GM12873 (cell line): ENCODE results near the gene KIF6.
A peak's percentile ranks its signal among the peaks of the same experiment; 100 is the strongest.

Source experiments
- TF ChIP-seq, protein P1 (sequence below): IDR thresholded peaks from 2 replicates; pipeline ENCODE4 v1.5.1; 2012; ENCODE audit warnings: low read depth, mild to moderate bottlenecking, moderate library complexity, low read length, control low read depth; ENCODE audit not compliant: insufficient read depth; ENCODE audit errors: missing control alignments

The KIF6 gene

GRCh38 chr6:39353698-39354315 lies 371.4 kb downstream of the KIF6 start:
- TF ChIP-seq, protein P1, sequence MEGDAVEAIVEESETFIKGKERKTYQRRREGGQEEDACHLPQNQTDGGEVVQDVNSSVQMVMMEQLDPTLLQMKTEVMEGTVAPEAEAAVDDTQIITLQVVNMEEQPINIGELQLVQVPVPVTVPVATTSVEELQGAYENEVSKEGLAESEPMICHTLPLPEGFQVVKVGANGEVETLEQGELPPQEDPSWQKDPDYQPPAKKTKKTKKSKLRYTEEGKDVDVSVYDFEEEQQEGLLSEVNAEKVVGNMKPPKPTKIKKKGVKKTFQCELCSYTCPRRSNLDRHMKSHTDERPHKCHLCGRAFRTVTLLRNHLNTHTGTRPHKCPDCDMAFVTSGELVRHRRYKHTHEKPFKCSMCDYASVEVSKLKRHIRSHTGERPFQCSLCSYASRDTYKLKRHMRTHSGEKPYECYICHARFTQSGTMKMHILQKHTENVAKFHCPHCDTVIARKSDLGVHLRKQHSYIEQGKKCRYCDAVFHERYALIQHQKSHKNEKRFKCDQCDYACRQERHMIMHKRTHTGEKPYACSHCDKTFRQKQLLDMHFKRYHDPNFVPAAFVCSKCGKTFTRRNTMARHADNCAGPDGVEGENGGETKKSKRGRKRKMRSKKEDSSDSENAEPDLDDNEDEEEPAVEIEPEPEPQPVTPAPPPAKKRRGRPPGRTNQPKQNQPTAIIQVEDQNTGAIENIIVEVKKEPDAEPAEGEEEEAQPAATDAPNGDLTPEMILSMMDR, result no peak

DNA sequence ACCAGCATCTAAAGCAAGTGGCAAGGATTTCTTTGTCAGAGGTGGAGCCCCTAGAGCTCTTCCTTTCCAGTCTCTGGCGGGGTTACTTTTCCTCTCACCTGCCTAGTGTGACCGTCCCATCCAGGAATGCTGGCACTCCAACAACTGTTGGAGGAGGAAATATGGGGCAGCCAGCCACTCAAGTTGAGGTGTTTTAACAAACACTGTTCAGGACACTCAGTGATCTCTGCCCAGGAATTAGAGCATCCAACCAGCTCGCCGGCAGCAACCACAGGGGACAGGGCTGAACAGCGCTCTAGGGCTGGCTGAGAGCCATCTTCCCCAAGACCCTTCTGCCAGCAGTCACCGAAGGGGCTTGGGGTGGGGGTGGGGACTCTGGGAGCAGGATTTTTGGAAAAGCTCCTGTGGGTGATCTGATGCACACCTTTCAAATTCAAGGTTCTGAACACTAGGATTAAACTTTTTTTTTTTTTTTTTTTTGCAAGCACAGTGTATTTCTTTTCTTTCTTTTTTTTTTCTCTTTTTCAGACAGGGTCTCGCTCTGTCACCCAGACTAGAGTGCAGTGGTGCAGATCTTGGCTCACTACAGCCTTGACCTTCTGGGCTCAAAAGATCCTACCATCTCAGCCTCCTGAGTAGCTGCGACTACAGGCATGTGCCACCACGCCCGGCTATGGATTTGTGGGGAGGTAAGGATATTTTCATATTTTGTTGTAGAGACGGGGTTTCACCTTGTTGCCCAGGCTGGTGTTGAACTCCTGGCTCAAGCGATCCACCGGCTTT lies 374.3 kb downstream of the KIF6 start:
- TF ChIP-seq, protein P1, result no peak

DNA sequence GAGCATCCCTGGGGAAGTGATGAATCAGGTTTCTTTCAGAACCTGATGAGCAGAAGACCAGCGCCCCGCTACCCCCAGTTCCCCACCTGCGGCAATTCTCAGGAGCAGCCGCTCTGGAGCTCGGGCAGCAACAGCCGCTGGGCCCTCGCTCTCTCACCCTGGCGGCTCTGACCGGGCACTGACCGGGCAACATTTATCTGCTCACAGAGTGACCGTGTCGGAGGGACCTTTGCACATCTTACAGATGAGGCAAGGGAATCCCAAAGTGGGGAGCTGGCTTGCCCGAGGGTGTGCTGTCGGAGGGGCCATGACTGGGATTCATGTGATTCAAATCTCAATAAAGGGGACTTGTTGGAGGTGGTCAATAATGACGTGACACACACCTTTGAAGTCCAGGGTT lies 376.5 kb downstream of the KIF6 start:
- TF ChIP-seq, protein P1, result no peak

GRCh38 chr6:39347906-39348585 lies 377.2 kb downstream of the KIF6 start:
- TF ChIP-seq, protein P1, result peak; percentile 96

GRCh38 chr6:39347206-39347605 lies 378.0 kb downstream of the KIF6 start:
- TF ChIP-seq, protein P1, result no peak

- TF ChIP-seq, protein P1, result no peak
These were observed 380.4 kb downstream of the KIF6 start for GRCh38 chr6:39344821-39345280.

GRCh38 chr6:39343396-39343870 lies 381.8 kb downstream of the KIF6 start:
- TF ChIP-seq, protein P1, result no peak
